PFSK-1 (cell line): ENCODE results near the gene IQGAP2.

Experiments
- SIN3A ChIP-seq: IDR thresholded peaks from 2 replicates; pipeline ENCODE4 v1.6.1; 2012; ENCODE audit warnings: mild to moderate bottlenecking, low read length, moderate library complexity, borderline replicate concordance; ENCODE audit not compliant: insufficient read depth
- TF ChIP-seq, protein P1 (sequence below), 2 experiments: IDR thresholded peaks; 2 replicates each; pipeline versions ENCODE4 v1.6.1 to v1.8.0; 2011 to 2012; ENCODE audit warnings: low read depth in 2 of 2, low read length in 2 of 2, control low read depth in 1 of 2, inconsistent platforms in 1 of 2, mild to moderate bottlenecking in 1 of 2, moderate library complexity in 1 of 2; ENCODE audit not compliant: insufficient read depth in 1 of 2

DNA sequence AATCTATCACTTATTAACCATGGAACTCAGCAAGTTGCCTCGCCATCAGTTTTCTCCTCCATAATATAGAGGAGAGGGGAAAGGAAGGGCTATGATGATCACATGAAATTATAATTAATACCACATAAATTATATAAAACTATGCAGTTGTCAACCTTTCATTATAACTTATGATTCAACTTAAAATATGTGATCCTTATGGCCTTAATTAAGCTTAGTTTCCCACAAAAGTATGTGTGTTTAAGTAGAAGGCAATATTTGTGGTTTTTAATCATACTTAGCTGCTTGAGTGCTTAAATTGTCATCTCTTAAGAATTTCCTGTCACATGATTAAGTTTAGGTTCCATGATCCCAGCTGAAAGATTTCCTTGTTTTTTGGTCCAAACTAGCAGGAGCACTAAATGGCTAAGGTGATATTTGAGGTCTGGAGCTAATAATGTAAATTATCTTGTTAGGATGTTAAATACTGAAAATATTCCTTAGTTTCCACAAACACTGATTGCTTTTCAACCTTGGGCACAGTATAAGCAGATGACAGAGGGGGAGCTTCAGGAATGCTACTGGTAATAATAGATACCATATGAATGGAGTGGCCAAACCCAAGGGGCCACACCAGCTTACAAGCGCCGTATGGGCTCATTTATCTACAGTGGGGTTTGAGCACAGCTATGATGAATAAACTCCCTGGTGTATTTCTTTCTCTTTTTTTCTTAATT is 286.4 kb downstream of the IQGAP2 start:
- no peak for TF ChIP-seq SIN3A
- TF ChIP-seq, protein P1, sequence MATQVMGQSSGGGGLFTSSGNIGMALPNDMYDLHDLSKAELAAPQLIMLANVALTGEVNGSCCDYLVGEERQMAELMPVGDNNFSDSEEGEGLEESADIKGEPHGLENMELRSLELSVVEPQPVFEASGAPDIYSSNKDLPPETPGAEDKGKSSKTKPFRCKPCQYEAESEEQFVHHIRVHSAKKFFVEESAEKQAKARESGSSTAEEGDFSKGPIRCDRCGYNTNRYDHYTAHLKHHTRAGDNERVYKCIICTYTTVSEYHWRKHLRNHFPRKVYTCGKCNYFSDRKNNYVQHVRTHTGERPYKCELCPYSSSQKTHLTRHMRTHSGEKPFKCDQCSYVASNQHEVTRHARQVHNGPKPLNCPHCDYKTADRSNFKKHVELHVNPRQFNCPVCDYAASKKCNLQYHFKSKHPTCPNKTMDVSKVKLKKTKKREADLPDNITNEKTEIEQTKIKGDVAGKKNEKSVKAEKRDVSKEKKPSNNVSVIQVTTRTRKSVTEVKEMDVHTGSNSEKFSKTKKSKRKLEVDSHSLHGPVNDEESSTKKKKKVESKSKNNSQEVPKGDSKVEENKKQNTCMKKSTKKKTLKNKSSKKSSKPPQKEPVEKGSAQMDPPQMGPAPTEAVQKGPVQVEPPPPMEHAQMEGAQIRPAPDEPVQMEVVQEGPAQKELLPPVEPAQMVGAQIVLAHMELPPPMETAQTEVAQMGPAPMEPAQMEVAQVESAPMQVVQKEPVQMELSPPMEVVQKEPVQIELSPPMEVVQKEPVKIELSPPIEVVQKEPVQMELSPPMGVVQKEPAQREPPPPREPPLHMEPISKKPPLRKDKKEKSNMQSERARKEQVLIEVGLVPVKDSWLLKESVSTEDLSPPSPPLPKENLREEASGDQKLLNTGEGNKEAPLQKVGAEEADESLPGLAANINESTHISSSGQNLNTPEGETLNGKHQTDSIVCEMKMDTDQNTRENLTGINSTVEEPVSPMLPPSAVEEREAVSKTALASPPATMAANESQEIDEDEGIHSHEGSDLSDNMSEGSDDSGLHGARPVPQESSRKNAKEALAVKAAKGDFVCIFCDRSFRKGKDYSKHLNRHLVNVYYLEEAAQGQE (IDR thresholded peaks at IDR 0.05; ENCODE audit: insufficient read depth in 1 of 2, low read depth in 2 of 2, low read length in 2 of 2), result no peak
